ENCODE data around the gene ZNF101. TPM values are rescaled to one million over a fixed set of nuclear protein-coding genes. Genes with fewer than 3 reads are reported as not detected.

ZNF101 gene
- total RNA-seq, 1 donor from 2014 or later = 29.5 TPM

GRCh38 chr19:19642506-19643157 lies 26.0 kb upstream of the ZNF101 start:
- Mint-ChIP-seq H3K27me3 (ENCODE audit: insufficient read depth, low read depth) (peaks cover 2% of the 10 kb centered on the region), H3K4me1 (peaks cover 11% of the 10 kb centered on the region), H3K9me3 (no peaks in the 10 kb centered on the region), H3K27ac (peak overlapping the region; percentile 23), H3K4me3 (peak overlapping the region; percentile 89), H3K36me3 (peaks cover 8% of the 10 kb centered on the region)
- Histone ChIP-seq H3K9me3 (ENCODE audit: low read depth) (no peaks in the 10 kb centered on the region), H3K27ac (no peak overlapping the region), H3K79me2 (ENCODE audit: low read depth) (no peaks in the 10 kb centered on the region), H2AFZ (replicated peaks) (peak overlapping the region; percentile 90), H4K20me1 (ENCODE audit: low read depth) (peaks cover 5% of the 10 kb centered on the region), H3F3A (ENCODE audit: low read depth) (peaks cover 18% of the 10 kb centered on the region), H3K27me3 (no peaks in the 10 kb centered on the region), H3K4me3 (peak overlapping the region; percentile 88), H3K9ac (peak overlapping the region; percentile 28), H3K36me3 (no peaks in the 10 kb centered on the region), H3K4me2 (peak overlapping the region; percentile 94), H3K4me1 (no peaks in the 10 kb centered on the region)
- TF ChIP-seq, protein P1, sequence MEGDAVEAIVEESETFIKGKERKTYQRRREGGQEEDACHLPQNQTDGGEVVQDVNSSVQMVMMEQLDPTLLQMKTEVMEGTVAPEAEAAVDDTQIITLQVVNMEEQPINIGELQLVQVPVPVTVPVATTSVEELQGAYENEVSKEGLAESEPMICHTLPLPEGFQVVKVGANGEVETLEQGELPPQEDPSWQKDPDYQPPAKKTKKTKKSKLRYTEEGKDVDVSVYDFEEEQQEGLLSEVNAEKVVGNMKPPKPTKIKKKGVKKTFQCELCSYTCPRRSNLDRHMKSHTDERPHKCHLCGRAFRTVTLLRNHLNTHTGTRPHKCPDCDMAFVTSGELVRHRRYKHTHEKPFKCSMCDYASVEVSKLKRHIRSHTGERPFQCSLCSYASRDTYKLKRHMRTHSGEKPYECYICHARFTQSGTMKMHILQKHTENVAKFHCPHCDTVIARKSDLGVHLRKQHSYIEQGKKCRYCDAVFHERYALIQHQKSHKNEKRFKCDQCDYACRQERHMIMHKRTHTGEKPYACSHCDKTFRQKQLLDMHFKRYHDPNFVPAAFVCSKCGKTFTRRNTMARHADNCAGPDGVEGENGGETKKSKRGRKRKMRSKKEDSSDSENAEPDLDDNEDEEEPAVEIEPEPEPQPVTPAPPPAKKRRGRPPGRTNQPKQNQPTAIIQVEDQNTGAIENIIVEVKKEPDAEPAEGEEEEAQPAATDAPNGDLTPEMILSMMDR (IDR thresholded peaks at IDR 0.05) = no peak
- TF ChIP-seq EZH2phosphoT487 (IDR thresholded peaks at IDR 0.05) (no peak), EZH2 (IDR thresholded peaks at IDR 0.05) (no peak)
- DNase-seq (ENCODE audit: low spot score) = peak; percentile 26

DNA sequence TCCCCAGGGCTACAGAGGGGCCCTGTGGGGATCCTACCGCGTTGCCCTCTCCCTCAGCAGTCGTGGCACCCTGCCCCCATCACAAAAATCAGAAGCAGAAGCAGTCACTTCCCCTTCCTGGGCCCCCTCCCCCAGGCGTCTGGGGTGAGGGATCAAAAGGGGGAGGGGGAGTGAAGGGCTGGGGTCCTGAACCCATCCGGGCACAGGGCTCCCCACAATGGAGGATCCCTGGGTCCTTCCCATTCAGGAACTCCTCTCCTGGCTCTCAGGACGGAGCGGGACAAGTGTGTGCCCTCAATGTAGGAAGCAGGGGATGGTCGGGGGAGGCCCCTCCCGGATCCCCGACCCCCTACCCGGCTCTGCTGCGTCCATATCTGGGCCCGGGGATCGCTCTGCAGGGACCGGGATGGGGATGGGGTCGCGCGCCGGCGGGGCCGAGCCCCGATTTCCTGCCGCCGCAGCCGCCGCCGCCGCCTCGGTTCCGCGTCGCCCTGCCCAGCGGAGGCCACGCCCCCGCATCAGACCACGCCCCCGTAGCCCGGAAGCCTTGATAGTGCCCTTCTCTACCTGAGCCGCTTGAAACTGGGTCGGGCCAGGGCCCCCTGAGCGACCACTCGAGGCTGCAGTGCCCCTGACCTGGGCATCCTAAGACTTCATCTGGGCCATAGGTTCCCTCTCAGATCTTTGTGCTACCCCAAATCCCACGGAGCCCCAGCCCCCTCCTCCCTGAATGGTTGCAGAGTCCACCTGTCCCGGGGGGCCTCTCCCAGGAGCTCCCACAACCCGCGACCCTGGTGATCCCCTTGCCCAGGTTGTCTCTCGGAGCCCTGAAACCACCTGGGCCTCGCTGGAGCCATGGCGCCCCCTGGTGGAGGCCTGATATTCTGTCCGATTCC lies 25.2 kb upstream of the ZNF101 start, which contains the start of gene GMIP:
Gene GMIP, minus strand, starts transcription at position 500 of the 896 bp plus-strand sequence. Its CDS starts 128 bp downstream, at position 372.
- Mint-ChIP-seq H3K4me3 (peak within 1 kb of the TSS; percentile 89), H3K27me3 (ENCODE audit: insufficient read depth, low read depth) (peaks cover 2% of the 10 kb centered on the region), H3K9me3 (no peaks in the 10 kb centered on the region), H3K27ac (peak within 1 kb of the TSS; percentile 23), H3K4me1 (peaks cover 11% of the 10 kb centered on the region), H3K36me3 (peaks cover 10% of the 10 kb centered on the region)
- H3K9me3 ChIP-seq (ENCODE audit: low read depth) = no peaks in the 10 kb centered on the region
- no peak for TF ChIP-seq EZH2 (IDR thresholded peaks at IDR 0.05)
- TF ChIP-seq, protein P1 (IDR thresholded peaks at IDR 0.05) = peak; percentile 97
- no peaks in the 10 kb centered on the region for H3K27me3 ChIP-seq
- H3K4me1 ChIP-seq = no peaks in the 10 kb centered on the region
- peak; percentile 88 for DNase-seq (ENCODE audit: low spot score)
- peak within 1 kb of the TSS; percentile 90 for H2AFZ ChIP-seq (replicated peaks)
- peak within 1 kb of the TSS; percentile 88 for H3K4me3 ChIP-seq
- H3K27ac ChIP-seq = no peak within 1 kb of the TSS
- no peaks in the 10 kb centered on the region for H3K79me2 ChIP-seq (ENCODE audit: low read depth)
- peak within 1 kb of the TSS; percentile 28 for H3K9ac ChIP-seq
- H3F3A ChIP-seq (ENCODE audit: low read depth) = peaks cover 18% of the 10 kb centered on the region
- H3K4me2 ChIP-seq = peak within 1 kb of the TSS; percentile 94
- no peaks in the 10 kb centered on the region for H3K36me3 ChIP-seq
- H4K20me1 ChIP-seq (ENCODE audit: low read depth) = peaks cover 5% of the 10 kb centered on the region

DNA sequence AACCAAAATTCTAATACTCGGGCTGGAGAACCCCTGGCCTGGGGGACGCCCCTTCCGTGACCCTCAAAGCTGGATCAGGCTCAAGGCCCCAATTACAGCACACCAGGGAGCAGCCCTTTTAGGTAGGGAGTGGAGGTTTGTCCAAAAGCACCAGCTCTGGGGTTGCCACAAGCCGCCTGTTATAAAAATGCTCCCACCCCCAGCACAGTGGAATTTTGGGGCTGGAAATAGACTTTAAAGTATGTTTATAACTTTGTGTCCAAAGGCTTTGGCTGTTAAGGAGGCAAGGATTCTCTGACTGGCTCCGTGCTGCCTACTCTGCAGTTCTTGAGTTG lies 24.6 kb upstream of the ZNF101 start:
- H3K9me3 ChIP-seq (ENCODE audit: low read depth) = no peaks in the 10 kb centered on the region
- no peak for DNase-seq (ENCODE audit: low spot score)
- no peak overlapping the region for H3K27ac Mint-ChIP-seq
- H3K79me2 ChIP-seq (ENCODE audit: low read depth) = no peaks in the 10 kb centered on the region
- no peaks in the 10 kb centered on the region for H3K4me1 ChIP-seq
- H3K27ac ChIP-seq = no peak overlapping the region
- H4K20me1 ChIP-seq (ENCODE audit: low read depth) = peaks cover 5% of the 10 kb centered on the region
- H3K36me3 ChIP-seq = no peaks in the 10 kb centered on the region
- TF ChIP-seq, protein P1 (IDR thresholded peaks at IDR 0.05) = no peak
- TF ChIP-seq EZH2phosphoT487 (IDR thresholded peaks at IDR 0.05) (no peak), EZH2 (IDR thresholded peaks at IDR 0.05) (no peak)
- H3K27me3 ChIP-seq = no peaks in the 10 kb centered on the region
- peaks cover 18% of the 10 kb centered on the region for H3F3A ChIP-seq (ENCODE audit: low read depth)
- H2AFZ ChIP-seq (replicated peaks) = no peak overlapping the region
- peaks cover 2% of the 10 kb centered on the region for H3K27me3 Mint-ChIP-seq (ENCODE audit: insufficient read depth, low read depth)
- peaks cover 10% of the 10 kb centered on the region for H3K36me3 Mint-ChIP-seq
- no peak overlapping the region for H3K9ac ChIP-seq
- no peak overlapping the region for H3K4me3 ChIP-seq
- H3K9me3 Mint-ChIP-seq = no peaks in the 10 kb centered on the region
- H3K4me3 Mint-ChIP-seq = peak overlapping the region; percentile 89
- H3K4me2 ChIP-seq = no peak overlapping the region
- peaks cover 11% of the 10 kb centered on the region for H3K4me1 Mint-ChIP-seq

Measured in neural progenitor cell (in vitro differentiated cells).